AG09319 (cell line): ENCODE results near the gene RNF112.

Source experiments
- DNase-seq: peaks from one replicate; pipeline ENCODE4 v3.0.0-alpha.2; 2010; ENCODE audit warnings: low read depth; ENCODE audit errors: extremely low read depth
- CTCF ChIP-seq: IDR thresholded peaks from 2 replicates; pipeline ENCODE4 v1.5.1; 2011; ENCODE audit warnings: low read depth, mild to moderate bottlenecking, inconsistent platforms, low read length, moderate library complexity

RNF112 gene

DNA sequence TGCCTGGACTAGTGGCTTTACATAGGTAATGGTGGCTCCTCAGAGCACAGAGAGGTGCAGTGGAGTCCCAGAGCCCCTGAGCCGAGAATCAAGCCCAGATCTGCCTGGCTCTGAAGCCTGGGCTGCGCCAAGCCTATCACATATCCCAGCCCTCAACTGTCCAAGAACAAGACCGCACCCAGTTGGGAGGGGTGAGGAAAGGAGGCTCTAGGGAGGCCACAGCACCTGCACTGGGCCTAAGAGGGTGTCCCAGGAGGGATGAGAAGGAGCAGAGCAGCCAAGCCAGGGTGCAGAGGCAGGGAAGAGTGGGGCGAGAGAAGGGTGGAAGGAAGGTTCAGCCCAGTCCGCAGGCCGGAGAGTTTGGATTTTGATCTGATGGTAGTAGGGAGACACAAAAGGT is 941 bp upstream of the RNF112 start:
- no peak for DNase-seq
- no peak for TF ChIP-seq CTCF

DNA sequence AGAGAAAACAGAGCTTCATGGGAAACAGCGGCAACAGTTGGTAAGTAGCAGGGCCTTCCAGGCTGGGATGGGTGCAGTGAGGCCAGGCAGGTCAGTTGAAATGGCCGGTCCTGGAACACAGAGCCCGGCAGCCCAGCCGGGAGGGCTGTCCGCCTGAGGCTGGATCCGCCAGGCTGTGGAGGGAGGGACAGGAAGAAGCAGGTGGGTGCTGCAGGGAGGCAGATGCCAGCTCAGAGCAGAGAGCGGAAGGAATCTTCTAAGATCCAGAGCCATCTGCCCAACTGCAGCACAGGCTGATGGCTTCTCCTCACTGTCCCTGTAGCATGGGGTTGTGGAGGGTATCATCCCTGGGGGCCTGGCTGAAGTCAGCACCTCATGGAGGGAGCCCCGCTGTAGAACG is 599 bp downstream of the RNF112 start:
- DNase-seq, result no peak
- no peak for TF ChIP-seq CTCF

DNA sequence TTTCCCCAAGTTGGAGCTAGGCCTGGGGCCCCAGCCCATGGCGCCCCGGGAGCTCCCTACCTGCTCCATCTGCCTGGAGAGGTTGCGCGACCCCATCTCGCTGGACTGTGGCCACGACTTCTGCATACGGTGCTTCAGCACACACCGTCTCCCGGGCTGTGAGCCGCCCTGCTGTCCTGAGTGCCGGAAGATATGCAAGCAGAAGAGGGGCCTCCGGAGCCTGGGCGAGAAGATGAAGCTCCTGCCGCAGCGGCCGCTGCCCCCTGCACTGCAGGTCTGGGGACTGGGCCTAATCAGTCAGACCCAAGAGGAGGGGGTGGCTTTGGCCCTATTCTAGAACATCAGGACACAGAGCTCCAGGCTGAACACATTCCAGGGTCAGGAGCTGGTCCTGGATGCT is 1.5 kb downstream of the RNF112 start:
- no peak for DNase-seq
- TF ChIP-seq CTCF, result no peak

GRCh38 chr17:19412984-19413383 is 2.0 kb downstream of the RNF112 start:
- no peak for DNase-seq
- TF ChIP-seq CTCF, result no peak

GRCh38 chr17:19413761-19414160 is 2.7 kb downstream of the RNF112 start:
- DNase-seq, result no peak
- no peak for TF ChIP-seq CTCF

- no peak for TF ChIP-seq CTCF
- DNase-seq, result no peak
Measured at GRCh38 chr17:19414396-19415280, 3.6 kb downstream of the RNF112 start.

GRCh38 chr17:19415311-19415710 is 4.3 kb downstream of the RNF112 start:
- TF ChIP-seq CTCF, result no peak

More at GRCh38 chr17:19415311-19415710, 4.3 kb downstream of the RNF112 start:
- DNase-seq, result no peak
